ENCODE measurements around the gene SETD1B. TPM values are rescaled to one million over a fixed set of nuclear protein-coding genes. Genes with fewer than 3 reads are reported as not detected.
A peak's percentile ranks its signal among the peaks of the same experiment; 100 is the strongest.
"Not testable (repeated sequence)": the region's sequence is repeated elsewhere in the genome, so short reads cannot be mapped to it uniquely, and the experiment has no call there.

SETD1B gene
- total RNA-seq, 2 donors from 2014 or later, result 19.2 to 27.5 TPM

- H3K4me1 ChIP-seq (replicated peaks), result peaks cover 8% of the 10 kb centered on the region
- WGBS, result 64% methylated on average over 28 of the region's 28 CpGs
- TF ChIP-seq CTCF (IDR thresholded peaks at IDR 0.05), result no peak
- no peak for TF ChIP-seq POLR2AphosphoS5 (IDR thresholded peaks at IDR 0.05)
- no peak for TF ChIP-seq POLR2A (IDR thresholded peaks at IDR 0.05)
- no peak overlapping the region for H3K4me3 ChIP-seq
- H3K27me3 ChIP-seq (replicated peaks; ENCODE audit: insufficient read depth), result no peaks in the 10 kb centered on the region
- H3K9me3 ChIP-seq, result no peaks in the 10 kb centered on the region
- no peak for DNase-seq (ENCODE audit: low spot score)
- no peak overlapping the region for H3K27ac ChIP-seq
- intact Hi-C loops (cut with DNase I), result loop anchor here (5.0 kb wide), 1 partner anchor 93 kb away; no protein-coding TSS in a partner anchor
- H3K36me3 ChIP-seq, result no peaks in the 10 kb centered on the region
Measured at GRCh38 chr12:121789800-121790728, 13.7 kb upstream of the SETD1B start.

GRCh38 chr12:121790785-121791184, 13.0 kb upstream of the SETD1B start:
- H3K9me3 ChIP-seq; H3K27ac ChIP-seq; H3K4me3 ChIP-seq; DNase-seq (ENCODE audit: low spot score); H3K27me3 ChIP-seq (replicated peaks; ENCODE audit: insufficient read depth); H3K36me3 ChIP-seq: not testable (repeated sequence)
- intact Hi-C loops (cut with DNase I), result loop anchor here (5.0 kb wide), 1 partner anchor 93 kb away; no protein-coding TSS in a partner anchor
- H3K4me1 ChIP-seq (replicated peaks), result peaks cover 13% of the 10 kb centered on the region
- whole genome bisulfite sequencing, result 97% methylated on average over 8 of the region's 8 CpGs

- TF ChIP-seq CTCF (IDR thresholded peaks at IDR 0.05) (no peak), POLR2A (IDR thresholded peaks at IDR 0.05) (no peak), POLR2AphosphoS5 (IDR thresholded peaks at IDR 0.05) (no peak)
- Histone ChIP-seq H3K9me3 (no peaks in the 10 kb centered on the region), H3K4me1 (replicated peaks) (peaks cover 22% of the 10 kb centered on the region), H3K4me3 (no peak overlapping the region), H3K36me3 (no peaks in the 10 kb centered on the region), H3K27ac (no peak overlapping the region), H3K27me3 (replicated peaks; ENCODE audit: insufficient read depth) (no peaks in the 10 kb centered on the region)
- intact Hi-C loops (cut with DNase I), result loop anchor here (5.0 kb wide), 1 partner anchor 95 kb away; no protein-coding TSS in a partner anchor
- no peak for DNase-seq (ENCODE audit: low spot score)
- 76% methylated on average over 13 of the region's 14 CpGs for WGBS
Measured at GRCh38 chr12:121791671-121792551, 11.9 kb upstream of the SETD1B start.

GRCh38 chr12:121792607-121793439, 11.0 kb upstream of the SETD1B start:
- intact Hi-C loops (cut with DNase I), result loop anchor here (5.0 kb wide), 1 partner anchor 96 kb away; no protein-coding TSS in a partner anchor
- H3K36me3 ChIP-seq, result no peaks in the 10 kb centered on the region
- peaks cover 30% of the 10 kb centered on the region for H3K4me1 ChIP-seq (replicated peaks)
- H3K9me3 ChIP-seq, result no peaks in the 10 kb centered on the region
- H3K4me3 ChIP-seq, result peak overlapping the region; percentile 42 to 46
- TF ChIP-seq POLR2A (IDR thresholded peaks at IDR 0.05) (no peak), CTCF (IDR thresholded peaks at IDR 0.05) (no peak), POLR2AphosphoS5 (IDR thresholded peaks at IDR 0.05) (no peak)
- no peak for DNase-seq (ENCODE audit: low spot score)
- H3K27me3 ChIP-seq (replicated peaks; ENCODE audit: insufficient read depth), result no peaks in the 10 kb centered on the region
- H3K27ac ChIP-seq, result peak overlapping the region; percentile 53 to 64
- 55% methylated on average over 40 of the region's 48 CpGs for WGBS

Measured in prostate gland (tissue), 2 donors.